HepG2 (cell line): ENCODE measurements around the gene CBLB.

Experiments
- HES4 ChIP-seq: sonication (generic); formaldehyde crosslinking; IDR thresholded peaks from 2 replicates; pipeline ENCODE4 v1.9.0; 2021; ENCODE audit warnings: mild to moderate bottlenecking, missing genetic modification reagents, borderline replicate concordance
- HOXA3 ChIP-seq: sonication (generic); formaldehyde crosslinking; IDR thresholded peaks from 2 replicates; pipeline ENCODE4 v1.5.0; 2020; ENCODE audit warnings: missing genetic modification reagents
- NKX3-1 ChIP-seq: sonication (generic); formaldehyde crosslinking; IDR thresholded peaks from 2 replicates; pipeline ENCODE4 v1.5.0; 2020; ENCODE audit warnings: missing genetic modification reagents
- POLR2AphosphoS5 ChIP-seq: IDR thresholded peaks from 2 replicates; pipeline ENCODE4 v1.6.1; 2012; ENCODE audit warnings: low read depth, low read length
- SMAD3 ChIP-seq: sonication (generic); formaldehyde crosslinking; IDR thresholded peaks from 2 replicates; pipeline ENCODE4 v1.4.0; 2020; ENCODE audit warnings: missing genetic modification reagents
- SP1 ChIP-seq, 2 experiments: fragments of 450-650 bp in 1 of 2; sonication (generic) in 1 of 2; formaldehyde crosslinking in 1 of 2; IDR thresholded peaks; 2 replicates each; pipeline versions ENCODE4 v1.4.0 to v1.6.1; 2016 to 2020; ENCODE audit warnings: missing genetic modification reagents in 1 of 2
- SP2 ChIP-seq: sonication (generic); formaldehyde crosslinking; IDR thresholded peaks from 2 replicates; pipeline ENCODE4 v1.5.1; 2020; ENCODE audit warnings: mild to moderate bottlenecking, missing genetic modification reagents
- TARDBP ChIP-seq: sonication (generic); formaldehyde crosslinking; IDR thresholded peaks from 2 replicates; pipeline ENCODE4 v1.8.0; 2022; ENCODE audit warnings: mild to moderate bottlenecking, missing genetic modification reagents
- ZFP82 ChIP-seq: sonication (generic); formaldehyde crosslinking; IDR thresholded peaks from 2 replicates; pipeline ENCODE4 v1.5.1; 2020; ENCODE audit warnings: mild to moderate bottlenecking, missing genetic modification reagents, borderline replicate concordance
- ZNF496 ChIP-seq: sonication (generic); formaldehyde crosslinking; IDR thresholded peaks from 2 replicates; pipeline ENCODE4 v1.8.1; 2023; ENCODE audit warnings: mild to moderate bottlenecking, moderate library complexity, missing genetic modification reagents; ENCODE audit not compliant: insufficient replicate concordance
- ZNF543 ChIP-seq: sonication (generic); formaldehyde crosslinking; IDR thresholded peaks from 2 replicates; pipeline ENCODE4 v1.4.0; 2020; ENCODE audit warnings: mild to moderate bottlenecking, missing genetic modification reagents
- TF ChIP-seq, protein P1 (sequence below): sonication (generic); formaldehyde crosslinking; IDR thresholded peaks from 2 replicates; pipeline ENCODE4 v1.4.0; 2020; ENCODE audit warnings: low read depth, missing genetic modification reagents
- TF ChIP-seq, protein P2 (sequence below): IDR thresholded peaks from 2 replicates; pipeline ENCODE4 v1.6.1; 2016; ENCODE audit warnings: low read depth, missing genetic modification reagents, missing compliant biosample characterization
- TF ChIP-seq, protein P3 (sequence below): sonication (generic); formaldehyde crosslinking; IDR thresholded peaks from 2 replicates; pipeline ENCODE4 v1.5.0; 2020; ENCODE audit warnings: mild to moderate bottlenecking, missing genetic modification reagents, moderate library complexity

DNA sequence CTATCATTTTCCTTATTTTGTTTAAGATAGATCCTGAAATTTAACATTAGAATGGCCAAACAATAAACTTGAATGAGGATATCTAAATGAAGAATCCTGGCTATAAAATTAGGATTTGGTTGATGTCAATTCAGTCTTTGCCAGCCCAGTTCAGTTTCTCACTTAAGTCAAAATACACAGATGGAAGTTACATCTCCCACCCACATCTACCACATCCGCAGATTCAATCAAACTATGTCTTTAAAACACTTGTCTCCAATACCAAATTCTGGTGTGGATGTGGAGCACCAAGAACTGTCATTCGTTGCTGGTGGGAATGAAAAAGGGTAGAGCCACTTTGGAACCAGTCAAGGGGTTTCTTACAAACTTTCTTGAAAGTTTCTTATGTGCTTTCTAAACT lies 18.2 kb downstream of the CBLB start:
- TF ChIP-seq, protein P1, sequence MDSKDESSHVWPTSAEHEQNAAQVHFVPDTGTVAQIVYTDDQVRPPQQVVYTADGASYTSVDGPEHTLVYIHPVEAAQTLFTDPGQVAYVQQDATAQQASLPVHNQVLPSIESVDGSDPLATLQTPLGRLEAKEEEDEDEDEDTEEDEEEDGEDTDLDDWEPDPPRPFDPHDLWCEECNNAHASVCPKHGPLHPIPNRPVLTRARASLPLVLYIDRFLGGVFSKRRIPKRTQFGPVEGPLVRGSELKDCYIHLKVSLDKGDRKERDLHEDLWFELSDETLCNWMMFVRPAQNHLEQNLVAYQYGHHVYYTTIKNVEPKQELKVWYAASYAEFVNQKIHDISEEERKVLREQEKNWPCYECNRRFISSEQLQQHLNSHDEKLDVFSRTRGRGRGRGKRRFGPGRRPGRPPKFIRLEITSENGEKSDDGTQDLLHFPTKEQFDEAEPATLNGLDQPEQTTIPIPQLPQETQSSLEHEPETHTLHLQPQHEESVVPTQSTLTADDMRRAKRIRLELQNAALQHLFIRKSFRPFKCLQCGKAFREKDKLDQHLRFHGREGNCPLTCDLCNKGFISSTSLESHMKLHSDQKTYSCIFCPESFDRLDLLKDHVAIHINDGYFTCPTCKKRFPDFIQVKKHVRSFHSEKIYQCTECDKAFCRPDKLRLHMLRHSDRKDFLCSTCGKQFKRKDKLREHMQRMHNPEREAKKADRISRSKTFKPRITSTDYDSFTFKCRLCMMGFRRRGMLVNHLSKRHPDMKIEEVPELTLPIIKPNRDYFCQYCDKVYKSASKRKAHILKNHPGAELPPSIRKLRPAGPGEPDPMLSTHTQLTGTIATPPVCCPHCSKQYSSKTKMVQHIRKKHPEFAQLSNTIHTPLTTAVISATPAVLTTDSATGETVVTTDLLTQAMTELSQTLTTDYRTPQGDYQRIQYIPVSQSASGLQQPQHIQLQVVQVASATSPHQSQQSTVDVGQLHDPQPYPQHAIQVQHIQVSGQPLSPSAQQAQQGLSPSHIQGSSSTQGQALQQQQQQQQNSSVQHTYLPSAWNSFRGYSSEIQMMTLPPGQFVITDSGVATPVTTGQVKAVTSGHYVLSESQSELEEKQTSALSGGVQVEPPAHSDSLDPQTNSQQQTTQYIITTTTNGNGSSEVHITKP (CRISPR knock-in tag): no peak
- TF ChIP-seq ZFP82 (no peak), TARDBP (CRISPR knock-in tag) (no peak), SP1 (IDR thresholded peaks at IDR 0.05) (no peak), SP1 (CRISPR knock-in tag; IDR thresholded peaks at IDR 0.05) (no peak), POLR2AphosphoS5 (no peak), ZNF496 (CRISPR knock-in tag) (no peak), ZNF543 (CRISPR knock-in tag) (no peak), HES4 (CRISPR knock-in tag) (no peak), NKX3-1 (CRISPR knock-in tag) (no peak), SP2 (CRISPR knock-in tag) (no peak), HOXA3 (CRISPR knock-in tag) (no peak), SMAD3 (CRISPR knock-in tag) (no peak)
- TF ChIP-seq, protein P2, sequence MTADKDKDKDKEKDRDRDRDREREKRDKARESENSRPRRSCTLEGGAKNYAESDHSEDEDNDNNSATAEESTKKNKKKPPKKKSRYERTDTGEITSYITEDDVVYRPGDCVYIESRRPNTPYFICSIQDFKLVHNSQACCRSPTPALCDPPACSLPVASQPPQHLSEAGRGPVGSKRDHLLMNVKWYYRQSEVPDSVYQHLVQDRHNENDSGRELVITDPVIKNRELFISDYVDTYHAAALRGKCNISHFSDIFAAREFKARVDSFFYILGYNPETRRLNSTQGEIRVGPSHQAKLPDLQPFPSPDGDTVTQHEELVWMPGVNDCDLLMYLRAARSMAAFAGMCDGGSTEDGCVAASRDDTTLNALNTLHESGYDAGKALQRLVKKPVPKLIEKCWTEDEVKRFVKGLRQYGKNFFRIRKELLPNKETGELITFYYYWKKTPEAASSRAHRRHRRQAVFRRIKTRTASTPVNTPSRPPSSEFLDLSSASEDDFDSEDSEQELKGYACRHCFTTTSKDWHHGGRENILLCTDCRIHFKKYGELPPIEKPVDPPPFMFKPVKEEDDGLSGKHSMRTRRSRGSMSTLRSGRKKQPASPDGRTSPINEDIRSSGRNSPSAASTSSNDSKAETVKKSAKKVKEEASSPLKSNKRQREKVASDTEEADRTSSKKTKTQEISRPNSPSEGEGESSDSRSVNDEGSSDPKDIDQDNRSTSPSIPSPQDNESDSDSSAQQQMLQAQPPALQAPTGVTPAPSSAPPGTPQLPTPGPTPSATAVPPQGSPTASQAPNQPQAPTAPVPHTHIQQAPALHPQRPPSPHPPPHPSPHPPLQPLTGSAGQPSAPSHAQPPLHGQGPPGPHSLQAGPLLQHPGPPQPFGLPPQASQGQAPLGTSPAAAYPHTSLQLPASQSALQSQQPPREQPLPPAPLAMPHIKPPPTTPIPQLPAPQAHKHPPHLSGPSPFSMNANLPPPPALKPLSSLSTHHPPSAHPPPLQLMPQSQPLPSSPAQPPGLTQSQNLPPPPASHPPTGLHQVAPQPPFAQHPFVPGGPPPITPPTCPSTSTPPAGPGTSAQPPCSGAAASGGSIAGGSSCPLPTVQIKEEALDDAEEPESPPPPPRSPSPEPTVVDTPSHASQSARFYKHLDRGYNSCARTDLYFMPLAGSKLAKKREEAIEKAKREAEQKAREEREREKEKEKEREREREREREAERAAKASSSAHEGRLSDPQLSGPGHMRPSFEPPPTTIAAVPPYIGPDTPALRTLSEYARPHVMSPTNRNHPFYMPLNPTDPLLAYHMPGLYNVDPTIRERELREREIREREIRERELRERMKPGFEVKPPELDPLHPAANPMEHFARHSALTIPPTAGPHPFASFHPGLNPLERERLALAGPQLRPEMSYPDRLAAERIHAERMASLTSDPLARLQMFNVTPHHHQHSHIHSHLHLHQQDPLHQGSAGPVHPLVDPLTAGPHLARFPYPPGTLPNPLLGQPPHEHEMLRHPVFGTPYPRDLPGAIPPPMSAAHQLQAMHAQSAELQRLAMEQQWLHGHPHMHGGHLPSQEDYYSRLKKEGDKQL (CRISPR knock-in tag): no peak
- TF ChIP-seq, protein P3, sequence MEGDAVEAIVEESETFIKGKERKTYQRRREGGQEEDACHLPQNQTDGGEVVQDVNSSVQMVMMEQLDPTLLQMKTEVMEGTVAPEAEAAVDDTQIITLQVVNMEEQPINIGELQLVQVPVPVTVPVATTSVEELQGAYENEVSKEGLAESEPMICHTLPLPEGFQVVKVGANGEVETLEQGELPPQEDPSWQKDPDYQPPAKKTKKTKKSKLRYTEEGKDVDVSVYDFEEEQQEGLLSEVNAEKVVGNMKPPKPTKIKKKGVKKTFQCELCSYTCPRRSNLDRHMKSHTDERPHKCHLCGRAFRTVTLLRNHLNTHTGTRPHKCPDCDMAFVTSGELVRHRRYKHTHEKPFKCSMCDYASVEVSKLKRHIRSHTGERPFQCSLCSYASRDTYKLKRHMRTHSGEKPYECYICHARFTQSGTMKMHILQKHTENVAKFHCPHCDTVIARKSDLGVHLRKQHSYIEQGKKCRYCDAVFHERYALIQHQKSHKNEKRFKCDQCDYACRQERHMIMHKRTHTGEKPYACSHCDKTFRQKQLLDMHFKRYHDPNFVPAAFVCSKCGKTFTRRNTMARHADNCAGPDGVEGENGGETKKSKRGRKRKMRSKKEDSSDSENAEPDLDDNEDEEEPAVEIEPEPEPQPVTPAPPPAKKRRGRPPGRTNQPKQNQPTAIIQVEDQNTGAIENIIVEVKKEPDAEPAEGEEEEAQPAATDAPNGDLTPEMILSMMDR (CRISPR knock-in tag): no peak
